Measurements from ENCODE around the gene ATP2A3. TPM values are rescaled to one million over a fixed set of nuclear protein-coding genes. Genes with fewer than 3 reads are reported as not detected.

Gene ATP2A3
- total and polyA plus RNA-seq, 5 donors: 7.9 to 16.6 (median 14.4) TPM

DNA sequence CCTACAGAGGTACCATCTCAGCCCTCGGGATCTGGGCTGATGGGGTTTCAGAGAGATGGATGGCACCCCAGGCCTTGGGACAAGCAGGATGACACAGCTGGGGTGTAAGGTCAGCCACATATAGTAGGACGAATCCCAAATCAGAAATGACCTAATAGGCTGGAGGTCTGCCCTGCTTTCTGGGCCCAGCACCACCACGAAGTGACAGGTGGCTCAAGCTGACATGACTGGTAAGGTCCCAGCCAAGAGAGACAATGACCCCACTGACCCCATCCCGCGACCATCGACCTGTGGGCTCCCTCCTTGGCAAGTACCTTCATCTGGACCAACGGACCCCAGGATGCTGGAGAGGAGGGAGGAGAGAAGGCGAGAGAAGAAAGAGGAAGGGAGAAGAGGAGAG is 87.0 kb downstream of the ATP2A3 start:
- no peak overlapping the region for H3K27ac ChIP-seq (ENCODE audit: low read length)
- H3K4me1 ChIP-seq (ENCODE audit: control insufficient read depth, insufficient read depth, low read length): no peaks in the 10 kb centered on the region
- DNase-seq: peak in 1 of 3 donors; percentile 29
- no peak for ATAC-seq
- no peaks in the 10 kb centered on the region for H3K27me3 ChIP-seq (ENCODE audit: control insufficient read depth, insufficient read depth)
- intact Hi-C loops (cut with DNase I): no loop called here
- WGBS: 53% methylated on average over 8 of the region's 8 CpGs
- no peaks in the 10 kb centered on the region for H3K9me3 ChIP-seq (ENCODE audit: control insufficient read depth, low read length)
- no peak overlapping the region for H3K4me3 ChIP-seq (ENCODE audit: low read length)

GRCh38 chr17:3875317-3875716 is 88.9 kb downstream of the ATP2A3 start:
- ATAC-seq: no peak
- no peaks in the 10 kb centered on the region for H3K27me3 ChIP-seq (ENCODE audit: control insufficient read depth, insufficient read depth)
- H3K4me3 ChIP-seq (ENCODE audit: low read length): no peak overlapping the region
- DNase-seq: peak in 1 of 3 donors; percentile 13
- 91% methylated on average over 7 of the region's 7 CpGs for WGBS
- intact Hi-C loops (cut with DNase I): no loop called here
- H3K9me3 ChIP-seq (ENCODE audit: control insufficient read depth, low read length): no peaks in the 10 kb centered on the region
- H3K4me1 ChIP-seq (ENCODE audit: control insufficient read depth, insufficient read depth, low read length): peaks cover 2% of the 10 kb centered on the region
- no peak overlapping the region for H3K27ac ChIP-seq (ENCODE audit: low read length)

Other genes starting within 250 kb of the ATP2A3 start
- gene HASPIN, start 240.5 kb downstream of the ATP2A3 start, total RNA-seq: under 1 TPM; 0.11 to 0.29 (median 0.19) TPM
- 0.11 TPM for gene HASPIN, start 240.5 kb downstream of the ATP2A3 start, polyA plus RNA-seq
- gene ITGAE, start 163.2 kb downstream of the ATP2A3 start, total RNA-seq: 10 to 100 TPM; 21.9 to 25.7 (median 23.1) TPM
- 39.4 TPM for gene ITGAE, start 163.2 kb downstream of the ATP2A3 start, polyA plus RNA-seq
- gene NCBP3, start 118.2 kb downstream of the ATP2A3 start, total RNA-seq: 10 to 100 TPM; 24.7 to 33.5 (median 27.1) TPM
- gene NCBP3, start 118.2 kb downstream of the ATP2A3 start, polyA plus RNA-seq: 13.9 TPM
- gene CAMKK1, start 71.4 kb downstream of the ATP2A3 start, total RNA-seq: 1 to 10 TPM; 4.2 to 6.7 (median 6.0) TPM
- 4.5 TPM for gene CAMKK1, start 71.4 kb downstream of the ATP2A3 start, polyA plus RNA-seq
- gene P2RX1, start 48.0 kb downstream of the ATP2A3 start, total RNA-seq: 1 to 10 TPM in 3 of 4 donors, under 1 TPM in 1; 0.74 to 3.8 (median 1.4) TPM
- gene P2RX1, start 48.0 kb downstream of the ATP2A3 start, polyA plus RNA-seq: 1.1 TPM
- 10 to 100 TPM; 29.1 to 37.5 (median 32.7) TPM for gene ZZEF1, start 178.6 kb upstream of the ATP2A3 start, total RNA-seq
- 15.2 TPM for gene ZZEF1, start 178.6 kb upstream of the ATP2A3 start, polyA plus RNA-seq
- 10 to 100 TPM; 11.2 to 17.0 (median 12.8) TPM for gene CYB5D2, start 178.8 kb upstream of the ATP2A3 start, total RNA-seq
- gene CYB5D2, start 178.8 kb upstream of the ATP2A3 start, polyA plus RNA-seq: 22.3 TPM